ENCODE results near the gene ASF1B.
A peak's percentile ranks its signal among the peaks of the same experiment; 100 is the strongest.

The ASF1B gene

DNA sequence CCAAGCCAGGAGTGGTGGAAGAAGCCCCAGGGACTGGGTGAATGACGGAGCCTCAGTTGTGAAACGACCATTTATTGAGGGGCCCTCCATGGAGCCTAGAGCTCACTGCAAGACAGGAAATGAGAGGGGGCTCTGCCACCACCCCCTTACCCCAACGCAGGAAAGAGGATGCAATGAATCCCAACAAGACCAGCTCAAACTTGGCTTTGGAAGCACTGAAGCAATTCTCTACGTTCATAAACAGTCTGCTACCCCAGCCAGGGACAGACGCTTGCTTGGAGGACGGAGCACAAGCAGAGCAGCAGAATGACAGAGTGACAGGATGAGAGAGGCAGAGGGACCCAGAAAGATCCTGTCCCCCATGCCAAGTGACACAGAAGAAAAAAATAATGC lies 19.9 kb downstream of the ASF1B start:
- Mint-ChIP-seq H3K27ac (peak overlapping the region; percentile 89), H3K9me3 (no peaks in the 10 kb centered on the region), H3K4me3 (peak overlapping the region; percentile 93), H3K36me3 (ENCODE audit: low read depth) (no peaks in the 10 kb centered on the region), H3K4me1 (peaks cover 63% of the 10 kb centered on the region), H3K27me3 (ENCODE audit: low read depth, poor library complexity) (peaks cover 2% of the 10 kb centered on the region)
- TF ChIP-seq, protein P1, sequence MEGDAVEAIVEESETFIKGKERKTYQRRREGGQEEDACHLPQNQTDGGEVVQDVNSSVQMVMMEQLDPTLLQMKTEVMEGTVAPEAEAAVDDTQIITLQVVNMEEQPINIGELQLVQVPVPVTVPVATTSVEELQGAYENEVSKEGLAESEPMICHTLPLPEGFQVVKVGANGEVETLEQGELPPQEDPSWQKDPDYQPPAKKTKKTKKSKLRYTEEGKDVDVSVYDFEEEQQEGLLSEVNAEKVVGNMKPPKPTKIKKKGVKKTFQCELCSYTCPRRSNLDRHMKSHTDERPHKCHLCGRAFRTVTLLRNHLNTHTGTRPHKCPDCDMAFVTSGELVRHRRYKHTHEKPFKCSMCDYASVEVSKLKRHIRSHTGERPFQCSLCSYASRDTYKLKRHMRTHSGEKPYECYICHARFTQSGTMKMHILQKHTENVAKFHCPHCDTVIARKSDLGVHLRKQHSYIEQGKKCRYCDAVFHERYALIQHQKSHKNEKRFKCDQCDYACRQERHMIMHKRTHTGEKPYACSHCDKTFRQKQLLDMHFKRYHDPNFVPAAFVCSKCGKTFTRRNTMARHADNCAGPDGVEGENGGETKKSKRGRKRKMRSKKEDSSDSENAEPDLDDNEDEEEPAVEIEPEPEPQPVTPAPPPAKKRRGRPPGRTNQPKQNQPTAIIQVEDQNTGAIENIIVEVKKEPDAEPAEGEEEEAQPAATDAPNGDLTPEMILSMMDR (IDR thresholded peaks at IDR 0.05): no peak
- DNase-seq: no peak

- Mint-ChIP-seq H3K9me3 (no peaks in the 10 kb centered on the region), H3K4me1 (peaks cover 70% of the 10 kb centered on the region), H3K27me3 (ENCODE audit: low read depth, poor library complexity) (peaks cover 2% of the 10 kb centered on the region), H3K36me3 (ENCODE audit: low read depth) (no peaks in the 10 kb centered on the region), H3K4me3 (peak overlapping the region; percentile 93), H3K27ac (no peak overlapping the region)
- TF ChIP-seq, protein P1 (IDR thresholded peaks at IDR 0.05): no peak
- no peak for DNase-seq
These were observed 20.6 kb downstream of the ASF1B start for GRCh38 chr19:14115756-14116155.

GRCh38 chr19:14114854-14115253 lies 21.5 kb downstream of the ASF1B start:
- H3K36me3 Mint-ChIP-seq (ENCODE audit: low read depth): no peaks in the 10 kb centered on the region
- peaks cover 2% of the 10 kb centered on the region for H3K27me3 Mint-ChIP-seq (ENCODE audit: low read depth, poor library complexity)
- H3K9me3 Mint-ChIP-seq: no peaks in the 10 kb centered on the region
- H3K4me3 Mint-ChIP-seq: no peak overlapping the region
- TF ChIP-seq, protein P1 (IDR thresholded peaks at IDR 0.05): peak; percentile 44
- H3K4me1 Mint-ChIP-seq: peaks cover 71% of the 10 kb centered on the region
- no peak overlapping the region for H3K27ac Mint-ChIP-seq
- DNase-seq: peak; percentile 36

DNA sequence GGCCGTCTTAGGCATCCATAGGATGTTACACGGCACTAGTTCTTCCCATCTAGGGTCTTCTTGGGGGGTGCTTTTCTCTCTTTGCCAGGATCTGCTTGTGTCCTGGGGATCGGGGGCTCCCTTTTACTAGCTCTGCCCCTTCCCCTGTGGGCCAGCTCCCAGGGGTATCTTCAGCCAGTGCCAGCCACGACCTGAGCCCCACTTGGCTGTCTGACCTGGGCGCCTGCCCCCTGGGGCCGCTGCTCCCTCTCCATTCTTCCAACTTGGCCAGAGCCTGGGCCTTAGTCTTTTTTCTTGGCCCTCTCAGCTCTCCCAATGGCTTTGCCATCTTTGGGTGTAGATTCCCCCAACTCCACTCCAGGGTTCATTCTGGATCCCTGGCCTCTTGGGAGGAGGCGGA lies 21.9 kb downstream of the ASF1B start:
- Mint-ChIP-seq H3K27me3 (ENCODE audit: low read depth, poor library complexity) (peaks cover 2% of the 10 kb centered on the region), H3K9me3 (no peaks in the 10 kb centered on the region), H3K4me3 (no peak overlapping the region), H3K27ac (no peak overlapping the region), H3K4me1 (peaks cover 67% of the 10 kb centered on the region), H3K36me3 (ENCODE audit: low read depth) (no peaks in the 10 kb centered on the region)
- TF ChIP-seq, protein P1 (IDR thresholded peaks at IDR 0.05): no peak
- DNase-seq: no peak

GRCh38 chr19:14113762-14114414 lies 22.5 kb downstream of the ASF1B start:
- no peak overlapping the region for H3K4me3 Mint-ChIP-seq
- H3K9me3 Mint-ChIP-seq: no peaks in the 10 kb centered on the region
- no peaks in the 10 kb centered on the region for H3K36me3 Mint-ChIP-seq (ENCODE audit: low read depth)
- H3K27ac Mint-ChIP-seq: no peak overlapping the region
- peaks cover 61% of the 10 kb centered on the region for H3K4me1 Mint-ChIP-seq
- TF ChIP-seq, protein P1 (IDR thresholded peaks at IDR 0.05): peak; percentile 22
- DNase-seq: no peak
- H3K27me3 Mint-ChIP-seq (ENCODE audit: low read depth, poor library complexity): peaks cover 2% of the 10 kb centered on the region

GRCh38 chr19:14112809-14113385 lies 23.5 kb downstream of the ASF1B start:
- peak overlapping the region; percentile 60 for H3K4me3 Mint-ChIP-seq
- DNase-seq: no peak
- peak overlapping the region; percentile 90 for H3K27ac Mint-ChIP-seq
- TF ChIP-seq, protein P1 (IDR thresholded peaks at IDR 0.05): no peak
- peaks cover 58% of the 10 kb centered on the region for H3K4me1 Mint-ChIP-seq
- H3K36me3 Mint-ChIP-seq (ENCODE audit: low read depth): peaks cover 3% of the 10 kb centered on the region
- no peaks in the 10 kb centered on the region for H3K9me3 Mint-ChIP-seq
- H3K27me3 Mint-ChIP-seq (ENCODE audit: low read depth, poor library complexity): peaks cover 2% of the 10 kb centered on the region

Data from nephron progenitor cell (in vitro differentiated cells).